Measurements from ENCODE around the gene GORASP2.
A peak's percentile ranks its signal among the peaks of the same experiment; 100 is the strongest.

Gene GORASP2

DNA sequence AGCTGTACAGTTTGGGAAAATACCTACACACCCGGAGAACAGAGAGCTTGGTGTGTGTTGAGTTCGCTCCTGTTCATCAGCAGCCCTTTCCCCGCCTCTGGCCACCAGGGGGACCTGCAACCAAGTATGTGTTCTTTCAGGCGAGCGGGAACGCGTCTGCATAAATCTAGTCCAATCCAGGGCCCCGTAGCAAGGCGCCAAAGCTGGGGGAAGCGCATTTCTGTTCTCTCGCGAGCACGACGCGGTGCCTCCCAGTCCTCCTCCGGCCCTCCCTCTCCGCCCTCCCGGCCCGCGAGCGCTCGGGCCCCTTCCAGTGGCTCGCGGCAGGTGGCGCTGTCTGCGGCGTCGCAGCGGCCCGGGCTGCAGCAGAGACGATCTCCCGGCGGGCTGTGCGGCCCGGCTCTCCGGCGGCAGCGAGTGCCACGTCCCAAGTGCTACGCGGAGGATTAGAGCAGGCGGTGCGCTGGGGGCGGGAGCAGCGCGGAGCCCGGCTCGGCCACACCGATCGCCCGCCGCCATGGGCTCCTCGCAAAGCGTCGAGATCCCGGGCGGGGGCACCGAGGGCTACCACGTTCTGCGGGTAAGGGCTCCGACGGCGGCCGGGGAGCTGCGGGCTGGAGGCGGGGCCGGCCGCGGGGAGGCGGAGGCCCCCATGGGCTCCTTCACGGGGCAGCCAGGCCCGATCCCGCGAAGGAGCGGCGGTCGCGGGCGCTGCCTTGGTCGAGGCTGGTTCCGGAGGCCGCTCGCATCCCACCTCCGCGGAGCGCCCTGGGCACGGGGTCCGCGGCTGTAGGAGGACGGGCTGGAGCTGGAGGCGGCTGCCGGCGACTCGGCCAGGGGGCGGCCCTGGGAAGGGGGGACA is at the start of gene GORASP2:
GORASP2 (plus strand) TSS at position 430 of the 862 bp plus-strand sequence; CDS start at position 518, 88 bp downstream.
- peaks cover 23 to 28% of the 10 kb centered on the region in 2 experiments for H3K4me1 ChIP-seq (ENCODE audit: control insufficient read depth in 1 of 2, insufficient read depth in 1 of 2, low read depth in 1 of 2, low read length in 1 of 2)
- H3K9me3 ChIP-seq = no peaks in the 10 kb centered on the region
- no peaks in the 10 kb centered on the region for H3K36me3 ChIP-seq
- TF ChIP-seq, protein P1, sequence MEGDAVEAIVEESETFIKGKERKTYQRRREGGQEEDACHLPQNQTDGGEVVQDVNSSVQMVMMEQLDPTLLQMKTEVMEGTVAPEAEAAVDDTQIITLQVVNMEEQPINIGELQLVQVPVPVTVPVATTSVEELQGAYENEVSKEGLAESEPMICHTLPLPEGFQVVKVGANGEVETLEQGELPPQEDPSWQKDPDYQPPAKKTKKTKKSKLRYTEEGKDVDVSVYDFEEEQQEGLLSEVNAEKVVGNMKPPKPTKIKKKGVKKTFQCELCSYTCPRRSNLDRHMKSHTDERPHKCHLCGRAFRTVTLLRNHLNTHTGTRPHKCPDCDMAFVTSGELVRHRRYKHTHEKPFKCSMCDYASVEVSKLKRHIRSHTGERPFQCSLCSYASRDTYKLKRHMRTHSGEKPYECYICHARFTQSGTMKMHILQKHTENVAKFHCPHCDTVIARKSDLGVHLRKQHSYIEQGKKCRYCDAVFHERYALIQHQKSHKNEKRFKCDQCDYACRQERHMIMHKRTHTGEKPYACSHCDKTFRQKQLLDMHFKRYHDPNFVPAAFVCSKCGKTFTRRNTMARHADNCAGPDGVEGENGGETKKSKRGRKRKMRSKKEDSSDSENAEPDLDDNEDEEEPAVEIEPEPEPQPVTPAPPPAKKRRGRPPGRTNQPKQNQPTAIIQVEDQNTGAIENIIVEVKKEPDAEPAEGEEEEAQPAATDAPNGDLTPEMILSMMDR (IDR thresholded peaks at IDR 0.05) = peak; percentile 99
- H3K4me3 ChIP-seq (ENCODE audit: low read depth in 1 of 2, low read length in 1 of 2) = peak within 1 kb of the TSS; percentile 86
- peak within 1 kb of the TSS; percentile 88 for H3K27ac ChIP-seq
- no peaks in the 10 kb centered on the region for H3K27me3 ChIP-seq

DNA sequence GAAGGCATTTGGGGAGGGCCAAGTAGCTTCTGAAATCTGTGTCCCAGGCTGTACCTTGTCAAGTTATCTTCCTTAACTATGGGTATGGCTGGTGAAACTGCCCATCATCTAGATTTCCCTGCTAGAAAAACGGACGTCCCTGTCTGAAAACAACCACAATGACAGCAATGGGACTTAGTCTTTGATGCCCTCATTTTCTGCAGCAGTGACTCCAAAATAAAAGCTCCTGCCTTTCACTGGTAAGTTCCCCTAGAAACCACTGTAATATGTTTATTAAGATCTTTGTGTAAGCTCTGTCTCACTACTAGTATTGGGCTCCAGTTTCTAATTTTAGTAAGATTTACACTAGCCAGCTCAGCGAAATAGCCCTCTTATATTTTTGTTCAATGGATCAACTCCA is 47.2 kb upstream of the GORASP2 start:
- H3K4me3 ChIP-seq (ENCODE audit: low read depth in 1 of 2, low read length in 1 of 2) = no peak overlapping the region
- no peaks in the 10 kb centered on the region for H3K27me3 ChIP-seq
- no peaks in the 10 kb centered on the region for H3K9me3 ChIP-seq
- no peaks in the 10 kb centered on the region for H3K4me1 ChIP-seq (ENCODE audit: control insufficient read depth in 1 of 2, insufficient read depth in 1 of 2, low read depth in 1 of 2, low read length in 1 of 2)
- TF ChIP-seq, protein P1 (IDR thresholded peaks at IDR 0.05) = no peak
- no peaks in the 10 kb centered on the region for H3K36me3 ChIP-seq
- no peak overlapping the region for H3K27ac ChIP-seq

- H3K9me3 ChIP-seq = no peaks in the 10 kb centered on the region
- no peaks in the 10 kb centered on the region for H3K4me1 ChIP-seq (ENCODE audit: control insufficient read depth in 1 of 2, insufficient read depth in 1 of 2, low read depth in 1 of 2, low read length in 1 of 2)
- H3K36me3 ChIP-seq = no peaks in the 10 kb centered on the region
- no peak overlapping the region for H3K27ac ChIP-seq
- TF ChIP-seq, protein P1 (IDR thresholded peaks at IDR 0.05) = no peak
- no peak overlapping the region for H3K4me3 ChIP-seq (ENCODE audit: low read depth in 1 of 2, low read length in 1 of 2)
- H3K27me3 ChIP-seq = no peaks in the 10 kb centered on the region
These were observed 46.3 kb upstream of the GORASP2 start for GRCh38 chr2:170882758-170883157.

DNA sequence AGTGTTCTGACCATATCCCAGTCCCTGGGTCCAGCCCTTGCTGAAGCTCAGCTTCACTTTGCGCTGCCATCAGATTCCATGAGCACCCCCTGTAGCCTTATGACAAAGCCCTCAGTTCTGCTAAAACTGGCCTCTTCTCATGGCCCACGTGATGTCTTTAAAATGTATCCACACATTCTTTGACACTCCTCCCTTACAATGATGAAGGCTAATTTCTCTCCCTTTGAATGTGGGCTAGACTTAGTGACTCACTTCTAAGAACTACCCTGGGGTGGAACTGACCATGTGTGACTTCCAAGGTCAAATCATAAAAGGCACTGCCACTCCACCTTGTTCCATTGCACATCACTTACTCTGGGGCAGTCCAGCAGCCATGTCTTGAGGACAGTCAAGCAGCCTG is 45.4 kb upstream of the GORASP2 start:
- H3K27me3 ChIP-seq = no peaks in the 10 kb centered on the region
- H3K4me3 ChIP-seq (ENCODE audit: low read depth in 1 of 2, low read length in 1 of 2) = no peak overlapping the region
- TF ChIP-seq, protein P1 (IDR thresholded peaks at IDR 0.05) = no peak
- no peak overlapping the region for H3K27ac ChIP-seq
- no peaks in the 10 kb centered on the region for H3K36me3 ChIP-seq
- no peaks in the 10 kb centered on the region for H3K9me3 ChIP-seq
- H3K4me1 ChIP-seq (ENCODE audit: control insufficient read depth in 1 of 2, insufficient read depth in 1 of 2, low read depth in 1 of 2, low read length in 1 of 2) = no peaks in the 10 kb centered on the region

GRCh38 chr2:170885130-170885791 is 43.8 kb upstream of the GORASP2 start:
- H3K4me1 ChIP-seq (ENCODE audit: control insufficient read depth in 1 of 2, insufficient read depth in 1 of 2, low read depth in 1 of 2, low read length in 1 of 2) = no peaks in the 10 kb centered on the region
- no peak overlapping the region for H3K4me3 ChIP-seq (ENCODE audit: low read depth in 1 of 2, low read length in 1 of 2)
- no peaks in the 10 kb centered on the region for H3K9me3 ChIP-seq
- H3K27ac ChIP-seq = no peak overlapping the region
- H3K27me3 ChIP-seq = no peaks in the 10 kb centered on the region
- TF ChIP-seq, protein P1 (IDR thresholded peaks at IDR 0.05) = no peak
- H3K36me3 ChIP-seq = no peaks in the 10 kb centered on the region
